Measurements from ENCODE around the gene TMEM203.
"Not testable (repeated sequence)": the region's sequence is repeated elsewhere in the genome, so short reads cannot be mapped to it uniquely, and the experiment has no call there.

- not testable (repeated sequence) for TF ChIP-seq CTCF (conservative IDR thresholded peaks at IDR 0.05; ENCODE audit: low read depth, low read length); EZH2 (IDR thresholded peaks at IDR 0.05; ENCODE audit: low read length, unreplicated experiment)
Measured at GRCh38 chr9:137243266-137243625, 37.8 kb upstream of the TMEM203 start.

Measured in PC-3 (cell line).